ENCODE data around the gene RIT2.

The RIT2 gene

GRCh38 chr18:43009674-43010073 lies 105.8 kb downstream of the RIT2 start:
- no peak for DNase-seq

GRCh38 chr18:43007365-43007764 lies 108.1 kb downstream of the RIT2 start:
- DNase-seq, result no peak

- DNase-seq, result no peak
Observed at GRCh38 chr18:43004421-43004820, 111.1 kb downstream of the RIT2 start.

- no peak for DNase-seq
Observed at GRCh38 chr18:43001821-43002220, 113.7 kb downstream of the RIT2 start.

- no peak for DNase-seq
Observed at GRCh38 chr18:42996824-42997223, 118.7 kb downstream of the RIT2 start.

- DNase-seq, result no peak
Observed at GRCh38 chr18:42980426-42980825, 135.1 kb downstream of the RIT2 start.

- DNase-seq, result no peak
Observed at GRCh38 chr18:42977982-42978637, 137.4 kb downstream of the RIT2 start.

GRCh38 chr18:42976869-42977590 lies 138.5 kb downstream of the RIT2 start:
- no peak for DNase-seq

GRCh38 chr18:42969366-42969765 lies 146.1 kb downstream of the RIT2 start:
- DNase-seq, result no peak

- DNase-seq, result no peak
Observed at GRCh38 chr18:42961298-42961697, 154.2 kb downstream of the RIT2 start.

GRCh38 chr18:42959528-42959927 lies 156.0 kb downstream of the RIT2 start:
- DNase-seq, result no peak

GRCh38 chr18:42958353-42958752 lies 157.1 kb downstream of the RIT2 start:
- no peak for DNase-seq

- DNase-seq, result no peak
Observed at GRCh38 chr18:42956287-42956686, 159.2 kb downstream of the RIT2 start.

GRCh38 chr18:42954887-42955286 lies 160.6 kb downstream of the RIT2 start:
- no peak for DNase-seq

GRCh38 chr18:42953306-42953705 lies 162.2 kb downstream of the RIT2 start:
- DNase-seq, result no peak

- no peak for DNase-seq
Observed at GRCh38 chr18:42950732-42951131, 164.8 kb downstream of the RIT2 start.

- no peak for DNase-seq
Observed at GRCh38 chr18:42948831-42949230, 166.7 kb downstream of the RIT2 start.

GRCh38 chr18:42941860-42942259 lies 173.6 kb downstream of the RIT2 start:
- no peak for DNase-seq

GRCh38 chr18:42941021-42941420 lies 174.5 kb downstream of the RIT2 start:
- DNase-seq, result no peak

GRCh38 chr18:42937436-42937835 lies 178.0 kb downstream of the RIT2 start:
- no peak for DNase-seq

GRCh38 chr18:42936289-42936688 lies 179.2 kb downstream of the RIT2 start:
- DNase-seq, result no peak

- DNase-seq, result no peak
Observed at GRCh38 chr18:42931491-42931890, 184.0 kb downstream of the RIT2 start.

GRCh38 chr18:42929857-42930256 lies 185.6 kb downstream of the RIT2 start:
- no peak for DNase-seq

- DNase-seq, result no peak
Observed at GRCh38 chr18:42929181-42929580, 186.3 kb downstream of the RIT2 start.

- no peak for DNase-seq
Observed at GRCh38 chr18:42925036-42925435, 190.4 kb downstream of the RIT2 start.

Measured in activated gamma-delta T cell (primary cell).